ENCODE data around the gene EYA2.
A peak's percentile ranks its signal among the peaks of the same experiment; 100 is the strongest.
"Not testable (repeated sequence)": the region's sequence is repeated elsewhere in the genome, so short reads cannot be mapped to it uniquely, and the experiment has no call there.

EYA2 gene

DNA sequence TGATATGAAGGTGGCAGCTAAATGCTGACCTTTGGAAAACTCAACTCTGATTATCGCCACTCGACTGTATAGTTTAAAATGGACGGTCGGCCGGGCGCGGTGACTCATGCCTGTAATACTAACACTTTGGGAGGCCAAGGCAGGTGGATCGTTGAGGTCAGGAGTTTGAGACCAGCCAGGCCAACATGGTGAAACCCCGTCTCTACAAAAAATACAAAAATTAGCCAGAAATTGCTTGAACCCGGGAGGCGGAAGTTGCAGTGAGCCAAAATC, 310.1 kb downstream of the EYA2 start:
- not testable (repeated sequence) for DNase-seq (ENCODE audit: low spot score)

- no peak for DNase-seq (ENCODE audit: low spot score)
Measured at GRCh38 chr20:47205577-47206123, 311.0 kb downstream of the EYA2 start.

DNA sequence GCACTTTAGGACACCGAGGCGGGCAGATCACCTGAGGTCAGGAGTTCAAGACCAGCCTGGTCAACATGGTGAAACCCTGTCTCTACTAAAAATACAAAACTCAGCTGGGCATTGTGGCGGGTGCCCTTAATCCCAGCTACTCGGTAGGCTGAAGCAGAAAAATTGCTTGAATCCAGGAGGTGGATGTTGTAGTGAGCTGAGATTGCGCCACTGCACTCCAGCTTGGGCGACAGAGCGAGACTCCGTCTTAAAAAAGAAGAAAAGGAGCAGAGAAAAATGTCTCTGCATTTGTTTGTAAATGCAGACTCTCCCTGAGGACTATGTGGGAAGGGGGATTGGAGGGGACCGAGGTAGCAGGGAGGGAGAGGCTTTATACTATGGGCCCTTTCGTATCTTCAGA, 311.9 kb downstream of the EYA2 start:
- not testable (repeated sequence) for DNase-seq (ENCODE audit: low spot score)

- no peak for DNase-seq (ENCODE audit: low spot score)
Measured at GRCh38 chr20:47206962-47207641, 312.5 kb downstream of the EYA2 start.

DNA sequence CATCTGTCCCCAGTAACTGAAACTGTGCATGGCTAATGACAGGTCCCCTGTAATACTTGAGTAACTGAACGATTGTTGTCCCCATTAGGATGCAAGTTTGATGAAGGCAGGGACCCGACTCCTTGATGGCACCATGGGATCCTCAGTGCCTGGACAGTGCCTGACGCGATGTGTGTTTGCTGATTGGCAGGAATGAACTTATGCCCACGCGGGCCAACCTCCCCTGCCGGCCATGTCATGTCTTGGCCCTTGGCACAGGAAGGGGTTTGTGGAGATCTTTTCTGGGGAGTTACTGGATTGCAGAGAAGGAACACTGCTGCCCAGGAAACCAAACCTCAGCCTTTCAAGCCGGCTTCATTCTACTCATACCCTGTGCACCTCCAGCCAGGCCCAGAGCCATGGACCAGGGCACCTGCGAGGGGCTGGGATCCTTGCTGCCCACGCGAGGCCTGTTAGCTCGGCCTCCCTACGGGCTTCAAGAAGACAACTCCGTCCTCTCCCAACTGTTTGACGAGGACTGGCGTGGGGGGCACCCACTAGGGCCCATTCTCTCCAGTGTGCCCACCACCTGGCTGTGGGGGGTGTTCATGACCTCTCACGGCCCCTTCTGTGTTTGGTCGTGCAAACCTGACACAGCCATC, 314.0 kb downstream of the EYA2 start:
- no peak for DNase-seq (ENCODE audit: low spot score)

DNA sequence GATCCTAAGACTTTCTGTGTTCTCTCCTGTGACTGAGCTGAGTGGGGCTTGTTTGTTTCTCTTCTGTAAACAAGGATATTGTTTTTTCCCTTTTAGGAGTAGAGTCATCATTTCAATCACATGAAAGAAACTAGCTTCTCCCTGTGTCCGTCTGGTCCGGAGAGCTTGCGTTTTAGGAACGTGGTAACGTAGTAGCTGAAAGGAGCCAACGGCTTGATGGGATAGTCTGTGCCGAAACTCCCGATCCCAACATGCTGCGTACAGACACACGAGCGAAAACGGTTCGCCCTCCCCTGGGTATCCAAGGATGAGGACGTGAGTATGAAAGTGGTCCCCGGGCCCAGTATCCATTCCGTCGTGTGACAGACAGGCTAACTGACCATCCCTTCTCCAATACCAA, 315.3 kb downstream of the EYA2 start:
- DNase-seq (ENCODE audit: low spot score), result no peak

DNA sequence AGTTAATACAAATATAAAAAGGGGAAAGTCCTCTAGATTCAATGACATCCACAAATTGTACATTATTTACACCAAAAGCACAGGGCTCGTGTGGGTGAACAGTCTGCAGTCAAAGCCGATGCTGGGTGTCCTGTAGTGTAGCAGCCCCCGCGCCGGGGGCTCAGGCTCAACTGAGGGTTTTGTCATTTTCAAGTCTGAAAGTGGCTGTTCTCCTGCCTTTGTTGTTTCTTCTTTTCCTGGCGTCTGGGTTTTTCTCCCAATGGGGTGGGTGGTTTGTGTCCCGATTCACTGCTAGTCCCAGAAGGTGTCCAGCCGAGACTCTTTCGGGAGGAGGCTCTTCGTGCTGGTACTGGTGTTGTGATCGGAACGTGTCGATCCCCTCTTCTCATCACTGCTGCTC, 315.8 kb downstream of the EYA2 start:
- no peak for DNase-seq (ENCODE audit: low spot score)

- DNase-seq (ENCODE audit: low spot score), result no peak
Measured at GRCh38 chr20:47211036-47211435, 316.4 kb downstream of the EYA2 start.

- no peak for DNase-seq (ENCODE audit: low spot score)
Measured at GRCh38 chr20:47212606-47213207, 318.1 kb downstream of the EYA2 start.

DNA sequence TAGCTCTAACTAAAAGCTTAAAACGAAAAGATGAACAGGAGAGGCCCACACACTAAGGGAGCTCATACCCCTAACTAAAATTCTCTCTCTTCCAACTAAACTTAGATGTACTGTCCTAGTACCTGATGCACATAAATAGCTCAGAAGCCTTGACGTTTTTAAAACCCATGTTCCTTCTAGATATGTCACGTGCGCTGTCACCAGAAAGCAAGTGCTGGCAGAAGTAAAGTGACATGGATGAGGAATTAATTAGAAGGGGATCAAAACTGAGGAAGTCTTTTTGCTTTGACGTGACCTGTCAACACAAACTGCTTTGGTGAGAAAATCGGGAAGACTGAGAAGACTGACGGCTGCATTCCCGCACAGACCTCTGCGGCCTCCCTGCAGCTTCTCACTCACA, 319.3 kb downstream of the EYA2 start:
- DNase-seq (ENCODE audit: low spot score), result no peak

- DNase-seq (ENCODE audit: low spot score), result no peak
Measured at GRCh38 chr20:47215653-47216397, 321.2 kb downstream of the EYA2 start.

- DNase-seq (ENCODE audit: low spot score), result no peak
Measured at GRCh38 chr20:47216819-47217410, 322.3 kb downstream of the EYA2 start.

GRCh38 chr20:47217482-47218446, 323.1 kb downstream of the EYA2 start:
- DNase-seq (ENCODE audit: low spot score), result no peak

- peak; percentile 30 for DNase-seq (ENCODE audit: low spot score)
Measured at GRCh38 chr20:47220161-47220582, 325.5 kb downstream of the EYA2 start.

GRCh38 chr20:47221036-47221625, 326.5 kb downstream of the EYA2 start:
- DNase-seq (ENCODE audit: low spot score), result no peak

DNA sequence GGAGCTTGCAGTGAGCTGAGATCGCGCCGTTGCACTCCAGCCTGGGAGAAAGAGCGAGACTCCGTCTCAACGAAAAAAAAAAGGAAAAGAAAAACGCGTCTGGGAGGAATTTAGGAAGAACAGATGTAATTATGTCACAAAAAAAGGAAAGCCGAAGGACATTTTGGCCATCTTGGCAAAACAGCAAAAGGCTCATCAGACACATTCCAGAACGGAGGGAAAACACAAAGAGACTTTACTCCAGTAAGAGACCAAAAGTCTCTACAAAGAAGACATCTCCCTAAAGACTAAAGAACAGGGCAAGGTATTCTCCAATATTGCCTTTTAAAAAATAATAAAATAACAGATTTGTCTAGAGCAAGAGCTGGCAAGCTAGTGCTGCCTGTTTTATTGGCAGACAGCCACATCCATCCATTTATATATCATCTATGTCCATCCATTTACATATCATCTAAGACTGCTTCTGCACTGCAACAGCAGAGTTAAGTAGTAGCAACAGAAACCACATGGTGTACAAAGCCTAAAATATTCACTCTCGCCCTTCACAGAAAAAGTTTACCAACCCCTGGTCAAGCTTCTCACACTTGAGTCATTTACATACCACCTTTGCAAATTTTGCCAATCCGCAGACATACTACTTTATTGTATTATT, 328.0 kb downstream of the EYA2 start:
- DNase-seq (ENCODE audit: low spot score), result no peak

- no peak for DNase-seq (ENCODE audit: low spot score)
Measured at GRCh38 chr20:47223896-47224295, 329.3 kb downstream of the EYA2 start.

DNA sequence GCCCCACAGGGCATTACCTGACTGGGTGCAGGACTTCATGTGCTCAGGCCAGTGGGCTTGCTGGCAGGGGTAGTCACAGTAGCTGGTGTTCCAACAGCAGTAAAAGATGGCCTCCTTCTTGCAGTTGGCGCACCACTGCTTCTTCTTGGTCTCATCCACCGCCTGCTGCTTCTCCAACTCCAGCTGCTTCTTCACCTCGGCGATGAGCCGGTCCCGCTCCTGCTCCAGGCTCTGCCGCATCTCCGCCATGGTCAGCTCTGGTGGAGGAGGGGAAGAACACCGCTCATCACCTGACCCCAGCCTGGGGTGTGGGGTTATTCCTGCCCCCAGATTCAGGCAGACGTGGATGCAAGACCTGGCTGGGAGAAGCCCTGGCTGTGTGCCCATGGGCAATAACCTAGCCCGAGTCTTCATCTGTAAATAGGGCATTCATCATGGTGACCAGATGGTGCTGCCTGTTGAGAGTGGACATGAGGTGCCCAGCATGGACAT, 329.7 kb downstream of the EYA2 start:
- no peak for DNase-seq (ENCODE audit: low spot score)

DNA sequence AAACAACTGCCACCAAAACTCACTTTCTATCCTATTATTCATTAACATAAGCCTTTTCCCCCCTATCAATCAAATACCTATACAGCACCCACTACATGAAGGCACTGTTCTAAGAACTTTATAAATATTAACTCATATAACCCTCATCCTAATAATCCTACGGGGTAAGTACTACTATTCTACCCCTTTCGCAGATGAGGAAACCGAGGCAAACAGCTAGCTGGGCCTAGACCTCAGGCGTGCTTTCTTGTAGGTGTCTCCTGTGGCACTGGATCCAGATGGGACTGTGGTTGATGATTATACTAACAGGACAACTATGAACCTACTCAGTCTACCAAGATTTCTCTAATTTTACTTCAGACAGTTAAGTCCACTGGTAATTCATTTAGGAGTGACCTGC, 330.2 kb downstream of the EYA2 start:
- no peak for DNase-seq (ENCODE audit: low spot score)

DNA sequence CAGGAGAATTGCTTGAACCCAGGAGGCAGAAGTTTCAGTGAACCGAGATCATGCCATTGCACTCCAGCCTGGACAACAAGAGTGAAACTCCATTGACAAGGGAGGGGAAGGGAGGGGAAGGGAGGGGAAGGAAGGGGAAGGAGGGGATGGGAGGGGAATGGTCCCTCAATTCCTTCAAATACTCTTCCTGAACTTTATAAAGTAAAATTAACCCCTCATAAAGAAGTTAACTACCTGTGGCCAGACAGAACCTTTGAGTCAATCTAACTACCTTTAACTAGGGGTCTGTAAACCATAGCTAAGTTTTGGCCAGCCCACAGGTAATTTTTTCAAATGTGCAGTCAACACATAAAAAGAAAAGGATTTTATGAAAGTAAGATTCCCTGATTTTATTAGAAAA, 330.8 kb downstream of the EYA2 start:
- no peak for DNase-seq (ENCODE audit: low spot score)
